ENCODE data around the gene TBC1D22A. TPM values are rescaled to one million over a fixed set of nuclear protein-coding genes. Genes with fewer than 3 reads are reported as not detected.

The TBC1D22A gene
- total RNA-seq, 2 experiments from 2014 or later = 22.3 to 43.9 TPM

DNA sequence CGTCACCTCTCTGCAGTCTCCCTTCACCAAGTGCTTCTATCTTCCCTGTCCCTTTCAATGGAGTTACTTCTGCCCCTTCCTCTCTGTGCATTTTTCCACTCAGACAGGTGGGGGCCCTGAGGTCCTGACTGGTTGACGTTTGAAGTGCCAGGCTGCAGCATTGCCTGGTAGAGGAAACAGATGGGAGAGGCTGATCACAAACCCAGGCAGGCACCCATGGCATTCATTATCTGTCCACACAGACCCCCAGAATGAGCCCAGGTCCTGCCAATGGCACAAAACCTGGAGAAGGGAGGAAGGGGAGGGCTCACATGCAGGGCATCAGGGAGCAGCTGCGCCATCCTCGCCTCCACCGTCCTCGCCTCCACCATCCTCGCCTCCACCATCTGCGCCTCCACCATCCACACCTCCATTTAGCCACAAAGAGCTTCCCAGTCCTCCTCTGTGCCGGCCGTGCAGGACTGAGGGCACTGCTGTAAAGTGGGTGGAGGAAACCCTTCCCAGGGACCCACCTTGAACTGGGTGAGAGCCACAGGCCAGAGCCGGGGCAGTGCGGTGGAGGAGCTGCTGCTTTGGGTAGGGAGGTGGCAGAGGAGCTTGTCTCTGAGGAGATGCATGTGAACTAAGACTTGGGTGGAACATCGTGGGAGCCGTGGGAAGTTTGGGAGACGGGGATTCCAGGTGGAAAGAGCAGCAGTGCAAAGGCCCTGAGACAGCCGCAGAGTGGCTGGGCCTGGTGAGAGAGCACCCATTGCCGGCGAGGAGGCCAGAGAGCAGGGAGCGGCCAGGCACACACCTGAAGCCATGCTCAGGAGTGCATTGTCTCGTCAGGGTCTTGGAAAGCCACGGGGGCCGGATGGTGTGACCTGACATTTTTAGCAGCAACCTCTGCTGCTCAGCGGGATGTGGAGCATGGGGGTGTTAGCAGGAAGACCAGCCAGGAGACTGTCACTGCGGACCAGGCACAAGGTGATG lies 145.1 kb downstream of the TBC1D22A start:
- no peaks in the 10 kb centered on the region for H4K20me1 ChIP-seq (ENCODE audit: insufficient read depth, low read length)
- intact Hi-C loops (cut with micrococcal nuclease; ENCODE audit: unreplicated experiment) = no loop called here
- DNase-seq (ENCODE audit: low spot score) = no peak
- no peak overlapping the region for H3K4me3 ChIP-seq (ENCODE audit: low read depth, low read length, poor library complexity, severe bottlenecking)
- H3K9me3 ChIP-seq (ENCODE audit: low read length) = no peaks in the 10 kb centered on the region
- no peaks in the 10 kb centered on the region for H3K4me1 ChIP-seq (ENCODE audit: insufficient read depth, low read length, poor library complexity, severe bottlenecking)
- POLR2A ChIA-PET = interaction anchor here (0.6 kb wide), 1 partner anchor 1037 kb away, joined by 3 read pairs; no protein-coding TSS in a partner anchor
- H3K36me3 ChIP-seq (ENCODE audit: insufficient read depth, low read length) = no peaks in the 10 kb centered on the region; the same call in 1 of the 2 replicates
- H3K79me2 ChIP-seq (ENCODE audit: insufficient read depth, low read depth, low read length) = no peaks in the 10 kb centered on the region
- no peaks in the 10 kb centered on the region for H3K9me2 ChIP-seq (ENCODE audit: insufficient read depth, low read length)
- H3K4me2 ChIP-seq (ENCODE audit: low read length) = no peak overlapping the region
- TF ChIP-seq, protein P1, sequence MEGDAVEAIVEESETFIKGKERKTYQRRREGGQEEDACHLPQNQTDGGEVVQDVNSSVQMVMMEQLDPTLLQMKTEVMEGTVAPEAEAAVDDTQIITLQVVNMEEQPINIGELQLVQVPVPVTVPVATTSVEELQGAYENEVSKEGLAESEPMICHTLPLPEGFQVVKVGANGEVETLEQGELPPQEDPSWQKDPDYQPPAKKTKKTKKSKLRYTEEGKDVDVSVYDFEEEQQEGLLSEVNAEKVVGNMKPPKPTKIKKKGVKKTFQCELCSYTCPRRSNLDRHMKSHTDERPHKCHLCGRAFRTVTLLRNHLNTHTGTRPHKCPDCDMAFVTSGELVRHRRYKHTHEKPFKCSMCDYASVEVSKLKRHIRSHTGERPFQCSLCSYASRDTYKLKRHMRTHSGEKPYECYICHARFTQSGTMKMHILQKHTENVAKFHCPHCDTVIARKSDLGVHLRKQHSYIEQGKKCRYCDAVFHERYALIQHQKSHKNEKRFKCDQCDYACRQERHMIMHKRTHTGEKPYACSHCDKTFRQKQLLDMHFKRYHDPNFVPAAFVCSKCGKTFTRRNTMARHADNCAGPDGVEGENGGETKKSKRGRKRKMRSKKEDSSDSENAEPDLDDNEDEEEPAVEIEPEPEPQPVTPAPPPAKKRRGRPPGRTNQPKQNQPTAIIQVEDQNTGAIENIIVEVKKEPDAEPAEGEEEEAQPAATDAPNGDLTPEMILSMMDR (conservative IDR thresholded peaks at IDR 0.05; ENCODE audit: low read length) = no peak
- no peak for TF ChIP-seq EZH2phosphoT487 (IDR thresholded peaks at IDR 0.05; ENCODE audit: borderline replicate concordance, low read depth, low read length)
- no peak overlapping the region for H2AFZ ChIP-seq (ENCODE audit: low read length)
- no TSS peak for BruUV-seq (replicated peaks)
- CTCF ChIA-PET (ENCODE audit: unreplicated experiment) = no interaction called here
- H3K27ac ChIP-seq (ENCODE audit: low read depth, low read length, poor library complexity, severe bottlenecking) = no peak overlapping the region

DNA sequence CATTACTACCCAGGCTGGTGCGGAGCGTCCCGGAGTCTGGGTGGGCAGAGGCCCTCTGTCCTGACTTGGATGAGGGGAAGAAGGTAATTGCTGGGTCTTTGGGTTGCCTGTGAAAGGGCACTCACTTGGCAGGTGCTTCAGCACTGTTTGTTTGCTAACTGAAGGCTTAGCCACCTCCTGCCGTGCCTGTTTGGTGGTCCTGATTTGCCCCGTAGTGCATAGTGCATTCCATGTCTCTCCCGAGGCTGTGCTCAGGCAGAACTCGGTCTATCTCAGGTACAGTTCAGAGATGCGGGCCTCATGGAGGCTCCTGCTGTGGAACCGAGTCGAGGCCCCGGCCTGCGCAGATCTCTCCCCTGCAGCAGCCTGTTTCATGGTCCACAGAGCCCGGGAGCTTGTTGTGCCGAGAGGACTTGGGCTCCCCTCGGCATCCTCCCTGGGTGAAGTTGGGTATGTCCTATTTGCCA lies 146.2 kb downstream of the TBC1D22A start:
- H3K4me1 ChIP-seq (ENCODE audit: insufficient read depth, low read length, poor library complexity, severe bottlenecking) = no peaks in the 10 kb centered on the region
- no peak overlapping the region for H2AFZ ChIP-seq (ENCODE audit: low read length)
- ChIA-PET CTCF (ENCODE audit: unreplicated experiment) (no interaction called here), POLR2A (no interaction called here)
- no TSS peak for BruUV-seq (replicated peaks)
- no peaks in the 10 kb centered on the region for H4K20me1 ChIP-seq (ENCODE audit: insufficient read depth, low read length)
- H3K4me3 ChIP-seq (ENCODE audit: low read depth, low read length, poor library complexity, severe bottlenecking) = no peak overlapping the region
- H3K4me2 ChIP-seq (ENCODE audit: low read length) = no peak overlapping the region
- intact Hi-C loops (cut with micrococcal nuclease; ENCODE audit: unreplicated experiment) = no loop called here
- no peaks in the 10 kb centered on the region for H3K9me2 ChIP-seq (ENCODE audit: insufficient read depth, low read length)
- H3K27ac ChIP-seq (ENCODE audit: low read depth, low read length, poor library complexity, severe bottlenecking) = no peak overlapping the region
- H3K9me3 ChIP-seq (ENCODE audit: low read length) = no peaks in the 10 kb centered on the region
- peaks cover 9% of the 10 kb centered on the region; the same call in 1 of the 2 replicates for H3K36me3 ChIP-seq (ENCODE audit: insufficient read depth, low read length)
- H3K79me2 ChIP-seq (ENCODE audit: insufficient read depth, low read depth, low read length) = no peaks in the 10 kb centered on the region
- DNase-seq (ENCODE audit: low spot score) = no peak
- TF ChIP-seq, protein P1 (conservative IDR thresholded peaks at IDR 0.05; ENCODE audit: low read length) = no peak
- no peak for TF ChIP-seq EZH2phosphoT487 (IDR thresholded peaks at IDR 0.05; ENCODE audit: borderline replicate concordance, low read depth, low read length)

All from OCI-LY7 (cell line).